HG02943 (cell line): Measurements from ENCODE around the gene MARS1.
"Not testable (repeated sequence)": the region's sequence is repeated elsewhere in the genome, so short reads cannot be mapped to it uniquely, and the experiment has no call there.

Experiments used
- ATAC-seq: cut with Tn5 transposase; IDR thresholded peaks from one replicate; pipeline ENCODE4 v1.9.1; 2021; ENCODE audit warnings: mild to moderate bottlenecking, low read depth, moderate library complexity; ENCODE audit not compliant: unreplicated experiment

MARS1 gene

DNA sequence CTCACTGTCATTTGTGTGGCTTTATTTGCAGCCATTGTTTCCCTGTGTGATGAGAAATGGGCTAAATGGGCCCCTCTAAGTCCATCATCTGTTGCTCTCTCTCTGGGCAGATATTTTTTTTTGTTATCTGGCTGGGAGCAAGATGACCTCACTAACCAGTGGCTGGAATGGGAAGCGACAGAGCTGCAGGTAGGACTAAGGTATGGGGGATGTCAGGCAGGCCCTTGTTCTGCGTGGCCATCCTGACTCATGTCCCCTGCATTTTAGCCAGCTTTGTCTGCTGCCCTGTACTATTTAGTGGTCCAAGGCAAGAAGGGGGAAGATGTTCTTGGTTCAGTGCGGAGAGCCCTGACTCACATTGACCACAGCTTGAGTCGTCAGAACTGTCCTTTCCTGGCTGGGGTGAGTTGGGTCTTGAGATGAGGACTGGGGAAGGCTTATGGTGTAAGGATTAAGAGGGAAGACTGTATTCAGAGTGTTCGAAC lies 1.3 kb downstream of the MARS1 start:
- no peak for ATAC-seq

- ATAC-seq = no peak
These were observed 2.3 kb downstream of the MARS1 start for GRCh38 chr12:57490126-57490525.

DNA sequence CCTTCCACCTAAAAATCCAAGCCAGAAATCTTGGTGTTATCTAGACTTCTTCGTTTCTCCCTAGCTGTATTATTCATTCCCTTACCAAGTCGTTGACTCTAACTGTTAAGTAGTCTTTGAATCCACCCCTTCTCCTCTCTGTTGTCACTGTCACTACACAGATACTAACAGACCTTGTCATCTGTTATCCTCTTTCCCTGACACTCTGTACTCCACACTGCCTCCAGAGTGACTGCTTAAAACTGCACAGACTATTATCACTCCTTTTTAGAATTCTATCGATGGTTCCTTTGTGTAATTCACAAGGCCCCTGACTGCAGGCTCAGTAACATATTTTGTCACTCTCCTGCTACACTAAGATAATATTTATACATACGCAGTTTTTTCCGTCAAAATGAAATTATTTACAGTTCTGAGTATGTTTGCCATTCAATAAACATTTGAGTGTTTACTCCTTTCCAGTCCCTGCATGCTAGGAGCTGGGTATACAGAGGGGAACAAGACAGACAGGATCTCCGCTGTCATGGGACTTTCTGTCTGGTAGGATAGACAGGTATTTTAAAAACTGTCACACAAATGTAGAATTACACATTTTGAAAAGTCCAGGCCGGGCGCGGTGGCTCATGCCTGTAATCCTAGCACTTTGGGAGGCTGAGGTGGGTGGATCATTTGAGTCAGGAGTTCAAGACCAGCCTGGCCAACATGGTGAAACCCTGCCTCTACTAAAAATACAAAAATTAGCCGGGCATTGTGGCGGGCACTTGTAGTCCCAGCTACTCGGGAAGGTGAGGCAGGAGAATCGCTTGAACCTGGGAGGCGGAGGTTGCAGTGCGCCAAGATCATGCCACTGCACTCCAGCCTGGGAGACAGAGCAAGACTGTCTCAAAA lies 3.8 kb downstream of the MARS1 start:
- ATAC-seq = no peak

GRCh38 chr12:57495051-57495701 lies 7.3 kb downstream of the MARS1 start:
- ATAC-seq = not testable (repeated sequence)

DNA sequence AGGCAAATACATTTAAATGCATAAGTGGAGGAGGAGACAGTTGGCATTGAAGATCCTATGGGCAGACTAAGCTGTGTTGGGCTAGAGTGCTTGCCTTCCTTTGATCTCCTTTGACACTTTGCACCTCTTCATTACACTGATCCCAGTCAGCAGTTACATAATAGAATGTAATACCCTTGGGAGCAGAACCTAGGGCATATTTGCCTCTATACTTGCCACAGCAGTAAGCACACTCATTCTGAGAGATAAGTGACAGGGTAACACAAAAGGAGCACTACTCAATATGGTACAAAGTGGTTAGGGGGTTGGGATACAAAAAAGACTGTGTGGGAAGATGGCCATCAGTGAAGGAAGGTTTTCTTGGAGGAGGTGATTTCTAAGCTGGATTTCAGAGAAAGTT lies 9.0 kb downstream of the MARS1 start:
- no peak for ATAC-seq

GRCh38 chr12:57497223-57498131 lies 9.6 kb downstream of the MARS1 start:
- no peak for ATAC-seq

GRCh38 chr12:57498132-57498502 lies 10.2 kb downstream of the MARS1 start:
- ATAC-seq = no peak

- ATAC-seq = no peak
These were observed 10.7 kb downstream of the MARS1 start for GRCh38 chr12:57498571-57498970.

- no peak for ATAC-seq
These were observed 12.3 kb downstream of the MARS1 start for GRCh38 chr12:57500213-57500612.

- not testable (repeated sequence) for ATAC-seq
These were observed 14.6 kb downstream of the MARS1 start for GRCh38 chr12:57502311-57502969.

DNA sequence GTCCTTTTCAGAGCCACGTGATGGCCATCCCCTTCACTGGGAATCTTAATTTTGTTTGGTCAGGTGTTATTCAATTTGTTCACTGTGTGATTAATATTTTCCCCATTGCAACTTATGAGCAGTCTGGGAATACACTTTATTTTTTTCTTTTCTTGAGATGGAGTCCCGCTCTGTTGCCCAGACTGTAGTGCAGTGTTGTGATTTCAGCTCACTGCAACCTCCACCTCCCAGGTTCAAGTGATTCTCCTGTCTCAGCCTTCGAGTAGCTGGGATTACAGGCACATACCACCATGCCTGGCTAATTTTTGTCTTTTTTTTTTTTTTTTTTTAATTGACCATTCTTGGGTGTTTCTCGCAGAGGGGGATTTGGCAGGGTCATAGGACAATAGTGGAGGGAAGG lies 18.7 kb downstream of the MARS1 start:
- ATAC-seq = not testable (repeated sequence)

DNA sequence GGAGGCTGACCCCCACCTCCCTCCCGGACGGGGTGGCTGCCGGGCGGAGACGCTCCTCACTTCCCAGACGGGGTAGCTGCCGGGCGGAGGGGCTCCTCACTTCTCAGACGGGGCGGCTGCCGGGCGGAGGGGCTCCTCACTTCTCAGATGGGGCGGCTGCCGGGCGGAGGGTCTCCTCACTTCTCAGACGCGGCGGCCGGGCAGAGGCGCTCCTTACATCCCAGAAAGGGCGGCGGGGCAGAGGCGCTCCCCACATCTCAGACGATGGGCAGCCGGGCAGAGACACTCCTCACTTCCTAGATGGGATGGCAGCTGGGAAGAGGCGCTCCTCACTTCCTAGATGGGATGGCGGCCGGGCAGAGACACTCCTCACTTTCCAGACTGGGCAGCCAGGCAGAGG lies 19.9 kb downstream of the MARS1 start:
- not testable (repeated sequence) for ATAC-seq

GRCh38 chr12:57511161-57511560 lies 23.3 kb downstream of the MARS1 start:
- ATAC-seq = no peak

DNA sequence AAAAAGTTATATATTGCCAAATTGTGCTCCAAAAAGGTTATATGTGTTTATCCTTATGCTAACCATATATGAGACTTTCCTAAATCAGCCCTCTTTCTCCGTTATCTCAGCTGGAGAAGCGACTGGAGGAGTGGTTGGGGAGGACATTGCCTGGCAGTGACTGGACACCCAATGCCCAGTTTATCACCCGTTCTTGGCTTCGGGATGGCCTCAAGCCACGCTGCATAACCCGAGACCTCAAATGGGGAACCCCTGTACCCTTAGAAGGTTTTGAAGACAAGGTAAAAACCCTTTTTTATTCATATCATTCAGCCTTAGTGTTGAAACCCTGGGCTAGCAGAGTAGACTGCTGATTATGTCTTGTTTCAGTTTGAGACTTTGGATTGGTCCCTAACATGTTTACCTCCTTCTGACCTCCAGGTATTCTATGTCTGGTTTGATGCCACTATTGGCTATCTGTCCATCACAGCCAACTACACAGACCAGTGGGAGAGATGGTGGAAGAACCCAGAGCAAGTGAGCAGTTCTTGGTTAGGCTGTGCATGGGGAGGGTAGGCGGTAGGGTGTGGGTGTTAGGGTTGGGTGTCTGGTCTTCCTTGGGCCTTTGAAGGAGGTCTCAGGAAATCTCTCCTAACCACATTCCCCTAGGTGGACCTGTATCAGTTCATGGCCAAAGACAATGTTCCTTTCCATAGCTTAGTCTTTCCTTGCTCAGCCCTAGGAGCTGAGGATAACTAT lies 23.9 kb downstream of the MARS1 start:
- ATAC-seq = no peak

DNA sequence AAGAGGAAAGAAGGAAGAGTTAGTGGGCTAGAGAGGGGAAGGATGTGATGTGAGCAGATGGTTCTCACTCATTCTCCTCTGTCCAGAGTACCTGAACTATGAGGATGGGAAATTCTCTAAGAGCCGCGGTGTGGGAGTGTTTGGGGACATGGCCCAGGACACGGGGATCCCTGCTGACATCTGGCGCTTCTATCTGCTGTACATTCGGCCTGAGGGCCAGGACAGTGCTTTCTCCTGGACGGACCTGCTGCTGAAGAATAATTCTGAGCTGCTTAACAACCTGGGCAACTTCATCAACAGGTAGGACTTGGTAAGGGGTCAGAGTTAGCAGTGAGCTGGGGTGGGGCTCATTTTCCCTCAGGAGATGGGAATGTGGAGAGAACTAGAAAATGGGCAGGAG lies 24.8 kb downstream of the MARS1 start:
- no peak for ATAC-seq

- ATAC-seq = no peak
These were observed 25.4 kb downstream of the MARS1 start for GRCh38 chr12:57513266-57513665.

DNA sequence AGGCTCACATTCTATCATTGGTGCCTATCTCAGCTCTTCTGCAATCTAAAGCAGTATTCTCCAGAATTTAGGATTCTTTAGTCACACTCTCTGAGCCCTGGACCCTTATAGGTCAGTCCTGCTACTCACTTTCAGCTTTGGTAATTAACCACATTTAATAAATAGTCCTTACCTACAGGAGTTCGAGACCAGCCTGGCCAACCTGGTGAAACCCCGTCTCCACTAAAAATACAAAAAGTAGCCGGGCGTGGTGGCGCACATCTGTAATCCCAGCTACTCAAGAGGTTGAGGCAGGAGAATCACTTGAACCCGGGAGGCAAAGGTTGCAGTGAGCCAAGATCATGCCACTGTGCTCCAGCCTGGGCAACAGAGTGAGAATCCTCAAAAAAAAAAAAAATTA lies 25.8 kb downstream of the MARS1 start:
- not testable (repeated sequence) for ATAC-seq

GRCh38 chr12:57514246-57514645 lies 26.4 kb downstream of the MARS1 start:
- ATAC-seq = not testable (repeated sequence)

DNA sequence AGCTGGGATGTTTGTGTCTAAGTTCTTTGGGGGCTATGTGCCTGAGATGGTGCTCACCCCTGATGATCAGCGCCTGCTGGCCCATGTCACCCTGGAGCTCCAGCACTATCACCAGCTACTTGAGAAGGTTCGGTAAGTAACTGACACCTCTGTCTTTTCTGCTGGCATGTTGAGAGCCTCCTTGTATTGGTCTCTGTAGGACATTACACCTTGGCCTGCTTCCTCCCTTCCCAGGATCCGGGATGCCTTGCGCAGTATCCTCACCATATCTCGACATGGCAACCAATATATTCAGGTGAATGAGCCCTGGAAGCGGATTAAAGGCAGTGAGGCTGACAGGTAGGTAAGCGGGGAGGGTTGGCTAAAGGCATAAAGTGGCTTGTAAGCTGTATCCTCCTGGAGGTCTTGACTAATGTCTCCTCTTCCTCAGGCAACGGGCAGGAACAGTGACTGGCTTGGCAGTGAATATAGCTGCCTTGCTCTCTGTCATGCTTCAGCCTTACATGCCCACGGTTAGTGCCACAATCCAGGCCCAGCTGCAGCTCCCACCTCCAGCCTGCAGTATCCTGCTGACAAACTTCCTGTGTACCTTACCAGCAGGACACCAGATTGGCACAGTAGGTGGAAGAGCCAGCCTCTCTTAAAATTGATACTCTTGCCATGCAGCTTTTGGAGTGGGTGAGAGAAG lies 27.0 kb downstream of the MARS1 start:
- no peak for ATAC-seq
